Muscle of leg (tissue), 11 donors: ENCODE results near the gene BAD. TPM values are rescaled to one million over a fixed set of nuclear protein-coding genes. Genes with fewer than 3 reads are reported as not detected.

Experiments
- DNase-seq: peaks from one replicate; pipeline ENCODE4 v3.0.0; 2013
- H3K27ac ChIP-seq: one replicate; pipeline ENCODE4 v1.5.1; 2013; ENCODE audit warnings: mild to moderate bottlenecking, low read length, control low read depth
- H3K27me3 ChIP-seq: one replicate; pipeline ENCODE4 v1.6.1; 2013; ENCODE audit warnings: low read length; ENCODE audit not compliant: control insufficient read depth, insufficient read depth
- H3K36me3 ChIP-seq: one replicate; pipeline ENCODE4 v1.6.1; 2013; ENCODE audit warnings: low read length; ENCODE audit not compliant: control insufficient read depth, insufficient read depth
- H3K4me1 ChIP-seq: one replicate; pipeline ENCODE4 v1.6.1; 2013; ENCODE audit warnings: low read length; ENCODE audit not compliant: control insufficient read depth, insufficient read depth
- H3K4me3 ChIP-seq: one replicate; pipeline ENCODE4 v1.5.1; 2013; ENCODE audit warnings: low read length, control low read depth
- H3K9me3 ChIP-seq: replicated peaks from 2 replicates; pipeline ENCODE4 v1.6.1; 2013; ENCODE audit warnings: low read depth, low read length; ENCODE audit not compliant: control insufficient read depth
- WGBS: methylation state at CpG from one replicate; pipeline ENCODE4 v1.1.5; 2013; ENCODE audit warnings: missing lambda C conversion rate; ENCODE audit not compliant: insufficient coverage; 5-methylcytosine and 5-hydroxymethylcytosine counted together
- polyA plus RNA-seq, 8 donors: library from polyadenylated mRNA; unstranded; fragments of 120-200 nt; gene quantifications; one replicate each; pipeline versions ENCODE4 v1.2.1 to v1.2.3, GENCODE V29; 2013; ENCODE audit warnings: inconsistent platforms in 1 of 8, low replicate concordance in 1 of 8; ENCODE audit not compliant: insufficient read length in 8 of 8, insufficient read depth in 1 of 8
- total RNA-seq: library from RNA; stranded (reverse); fragments of 120-200 nt; gene quantifications from one replicate; pipeline ENCODE4 v1.2.4, GENCODE V29; 2013

The BAD gene
- total and polyA plus RNA-seq, 9 donors, result 28.0 to 52.2 (median 35.3) TPM

DNA sequence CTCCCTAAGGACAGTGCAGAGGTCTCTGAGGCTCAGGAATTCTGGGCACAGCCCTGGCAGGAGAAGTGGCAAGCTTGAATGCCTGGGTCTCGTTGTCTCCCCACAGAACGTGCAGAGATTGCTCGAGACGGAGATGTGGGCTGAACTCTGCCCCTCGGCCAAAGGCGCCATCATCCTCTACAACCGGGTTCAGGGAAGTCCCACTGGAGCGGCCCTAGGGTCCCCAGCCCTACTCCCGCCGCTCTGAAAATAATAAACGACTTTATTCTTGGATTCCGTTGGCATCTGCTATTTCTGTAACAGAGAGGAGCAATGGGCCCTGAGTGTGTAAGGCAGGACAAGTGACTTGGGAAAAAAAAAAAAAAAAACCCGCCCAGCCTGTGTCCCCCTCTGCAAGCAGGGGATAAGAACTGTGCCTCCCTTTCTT is 54.7 kb downstream of the BAD start:
- Histone ChIP-seq H3K27ac (peak overlapping the region; percentile 95), H3K9me3 (no peaks in the 10 kb centered on the region), H3K27me3 (no peaks in the 10 kb centered on the region), H3K4me1 (peaks cover 62% of the 10 kb centered on the region), H3K36me3 (peaks cover 3% of the 10 kb centered on the region), H3K4me3 (peak overlapping the region; percentile 70)
- WGBS, result 44% methylated on average over 11 of the region's 13 CpGs
- DNase-seq, result no peak

DNA sequence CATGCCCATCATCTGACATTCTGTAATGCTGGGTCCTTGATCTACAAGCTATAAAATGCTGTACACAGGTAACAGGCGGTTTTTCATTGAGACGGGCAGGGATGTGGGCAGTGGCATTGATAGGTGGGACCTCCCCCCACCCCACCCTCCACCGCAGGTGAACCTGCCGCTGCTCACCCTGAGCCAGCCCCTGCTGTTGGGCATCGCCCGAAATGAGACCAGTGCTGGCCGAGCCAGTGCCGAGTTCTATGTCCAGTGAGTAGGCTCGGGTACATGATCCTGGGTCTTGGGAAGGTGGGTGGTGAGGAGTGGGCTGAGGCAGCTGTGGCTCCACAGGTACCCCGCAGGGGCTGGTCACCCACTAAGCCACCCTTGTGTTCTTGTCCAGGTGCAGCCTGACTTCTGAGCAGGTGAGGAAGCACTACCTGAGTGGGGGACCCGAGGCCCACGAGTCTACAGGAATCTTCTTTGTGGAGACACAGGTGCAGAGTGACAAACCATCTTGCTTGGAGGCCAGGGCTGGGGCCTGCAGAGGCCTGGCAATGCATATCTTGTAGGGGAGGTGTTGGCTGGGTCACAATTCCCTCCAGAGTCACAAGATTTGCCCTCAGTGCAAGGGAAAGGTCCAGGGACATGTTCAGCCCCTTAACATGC is 55.2 kb downstream of the BAD start:
- peaks cover 67% of the 10 kb centered on the region for H3K4me1 ChIP-seq
- H3K9me3 ChIP-seq, result no peaks in the 10 kb centered on the region
- DNase-seq, result peak; percentile 30
- H3K36me3 ChIP-seq, result peaks cover 8% of the 10 kb centered on the region
- no peaks in the 10 kb centered on the region for H3K27me3 ChIP-seq
- H3K4me3 ChIP-seq, result no peak overlapping the region
- WGBS, result 88% methylated on average over 7 of the region's 12 CpGs
- peak overlapping the region; percentile 95 for H3K27ac ChIP-seq

DNA sequence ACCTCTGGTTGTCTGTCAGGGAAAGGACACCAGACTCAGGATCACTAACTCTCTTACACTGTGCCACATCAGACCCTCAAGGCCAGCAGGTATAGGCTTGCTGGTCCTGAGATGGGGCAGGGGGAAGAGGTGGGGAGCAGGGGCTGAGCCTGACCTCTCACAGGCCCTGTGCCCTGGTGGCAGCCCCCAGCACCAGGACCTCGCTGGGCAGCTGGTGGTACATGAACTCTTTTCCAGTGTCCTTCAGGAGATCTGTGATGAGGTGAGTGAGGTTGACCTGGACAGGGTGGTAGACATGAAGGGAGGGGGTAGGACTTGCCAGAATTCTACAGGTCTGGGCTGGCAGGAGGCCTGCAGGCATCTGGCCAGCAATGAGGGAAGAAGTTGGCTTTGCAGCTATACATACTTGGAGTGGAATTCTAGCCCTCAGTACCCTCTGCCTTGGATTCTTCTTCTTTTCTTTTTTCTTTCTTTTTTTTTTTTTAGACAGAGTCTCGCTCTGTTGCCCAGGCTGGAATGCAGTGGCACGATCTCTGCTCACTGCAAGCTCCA is 57.0 kb downstream of the BAD start:
- peak; percentile 35 for DNase-seq
- no peaks in the 10 kb centered on the region for H3K27me3 ChIP-seq
- no peak overlapping the region for H3K4me3 ChIP-seq
- 85% methylated on average over 1 of the region's 3 CpGs for WGBS
- H3K9me3 ChIP-seq, result no peaks in the 10 kb centered on the region
- H3K27ac ChIP-seq, result no peak overlapping the region
- peaks cover 13% of the 10 kb centered on the region for H3K36me3 ChIP-seq
- H3K4me1 ChIP-seq, result peaks cover 72% of the 10 kb centered on the region

DNA sequence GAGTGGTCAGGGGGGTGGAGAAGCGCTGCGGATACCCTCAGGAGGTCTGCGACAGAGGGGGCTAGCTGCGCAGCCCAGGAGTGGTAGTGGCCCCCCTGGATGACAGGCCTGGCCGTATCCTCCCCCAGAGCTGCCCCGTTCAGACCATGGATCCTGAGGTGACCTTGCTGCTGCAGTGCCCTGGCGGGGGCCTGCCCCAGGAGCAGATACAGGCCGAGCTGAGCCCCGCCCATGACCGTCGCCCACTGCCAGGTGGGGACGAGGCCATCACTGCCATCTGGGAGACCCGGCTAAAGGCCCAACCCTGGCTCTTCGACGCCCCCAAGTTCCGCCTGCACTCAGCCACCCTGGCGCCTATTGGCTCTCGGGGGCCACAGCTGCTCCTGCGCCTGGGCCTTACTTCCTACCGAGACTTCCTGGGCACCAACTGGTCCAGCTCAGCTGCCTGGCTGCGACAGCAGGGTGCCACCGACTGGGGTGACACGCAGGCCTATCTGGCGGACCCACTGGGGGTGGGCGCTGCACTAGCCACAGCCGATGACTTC is 57.9 kb downstream of the BAD start:
- Histone ChIP-seq H3K27ac (peak overlapping the region; percentile 93), H3K9me3 (no peaks in the 10 kb centered on the region), H3K36me3 (peaks cover 14% of the 10 kb centered on the region), H3K4me1 (peaks cover 67% of the 10 kb centered on the region), H3K27me3 (no peaks in the 10 kb centered on the region), H3K4me3 (peak overlapping the region; percentile 91)
- WGBS, result 14% methylated on average over 25 of the region's 26 CpGs
- DNase-seq, result peak; percentile 68

DNA sequence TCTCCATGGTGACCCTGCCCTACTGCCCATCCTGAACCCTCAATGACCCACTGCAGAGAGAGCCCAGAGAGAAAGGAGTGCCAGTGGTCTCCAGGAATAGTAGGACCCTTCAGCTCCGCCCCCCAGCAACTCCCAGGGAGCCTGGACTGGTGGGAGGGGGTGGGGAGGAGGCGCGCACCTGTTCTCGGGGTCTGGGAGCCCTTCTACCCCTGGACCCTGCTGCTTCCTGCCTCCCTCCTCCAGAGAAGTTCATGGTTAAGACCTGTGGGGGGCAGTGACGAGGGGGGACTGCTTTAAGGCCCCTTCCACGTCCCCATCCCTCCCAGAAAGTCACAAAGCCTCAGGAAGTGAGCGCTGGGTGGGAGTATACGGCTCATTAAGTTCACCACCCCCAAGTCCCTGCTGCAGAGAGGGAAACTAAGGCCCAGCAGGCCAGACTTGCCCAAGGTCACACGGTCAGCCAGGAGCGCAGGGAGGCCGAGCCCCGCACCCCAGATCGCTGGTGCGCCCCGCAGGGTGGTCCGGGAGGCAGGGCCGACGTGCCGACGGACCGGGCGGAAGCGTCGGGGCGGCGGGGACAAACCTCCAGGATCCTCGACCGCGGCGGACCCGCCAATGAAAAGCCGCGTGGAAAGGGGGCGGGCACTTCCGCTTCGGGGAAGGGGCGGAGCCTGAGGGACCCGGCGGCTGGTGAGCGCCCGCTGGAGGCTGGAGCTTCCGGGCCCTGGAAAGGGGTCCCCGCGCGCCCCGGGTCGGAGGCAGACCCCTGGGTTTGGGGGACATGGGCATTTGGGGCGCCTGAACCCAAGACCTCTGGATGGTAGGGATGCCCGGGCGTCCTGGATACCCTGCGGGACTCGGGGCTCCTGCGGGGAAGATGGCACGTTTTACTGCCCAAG is 58.6 kb downstream of the BAD start, which contains the start of the genes NUDT22 and TRPT1:
Gene NUDT22 (plus strand): TSS at position 667 of the 899 bp plus-strand sequence. CDS start 379 bp downstream, outside the sequence.
Gene TRPT1 (minus strand): TSS at position 579 of the 899 bp plus-strand sequence. CDS start 326 bp downstream, at position 253.
- Histone ChIP-seq H3K4me1 (peaks cover 66% of the 10 kb centered on the region), H3K36me3 (peaks cover 19% of the 10 kb centered on the region), H3K9me3 (no peaks in the 10 kb centered on the region), H3K27me3 (no peaks in the 10 kb centered on the region), H3K4me3 (peak within 1 kb of the TSS; percentile 91), H3K27ac (peak within 1 kb of the TSS; percentile 93)
- under 1% methylated on average over 46 of the region's 54 CpGs for WGBS
- peak; percentile 95 for DNase-seq

DNA sequence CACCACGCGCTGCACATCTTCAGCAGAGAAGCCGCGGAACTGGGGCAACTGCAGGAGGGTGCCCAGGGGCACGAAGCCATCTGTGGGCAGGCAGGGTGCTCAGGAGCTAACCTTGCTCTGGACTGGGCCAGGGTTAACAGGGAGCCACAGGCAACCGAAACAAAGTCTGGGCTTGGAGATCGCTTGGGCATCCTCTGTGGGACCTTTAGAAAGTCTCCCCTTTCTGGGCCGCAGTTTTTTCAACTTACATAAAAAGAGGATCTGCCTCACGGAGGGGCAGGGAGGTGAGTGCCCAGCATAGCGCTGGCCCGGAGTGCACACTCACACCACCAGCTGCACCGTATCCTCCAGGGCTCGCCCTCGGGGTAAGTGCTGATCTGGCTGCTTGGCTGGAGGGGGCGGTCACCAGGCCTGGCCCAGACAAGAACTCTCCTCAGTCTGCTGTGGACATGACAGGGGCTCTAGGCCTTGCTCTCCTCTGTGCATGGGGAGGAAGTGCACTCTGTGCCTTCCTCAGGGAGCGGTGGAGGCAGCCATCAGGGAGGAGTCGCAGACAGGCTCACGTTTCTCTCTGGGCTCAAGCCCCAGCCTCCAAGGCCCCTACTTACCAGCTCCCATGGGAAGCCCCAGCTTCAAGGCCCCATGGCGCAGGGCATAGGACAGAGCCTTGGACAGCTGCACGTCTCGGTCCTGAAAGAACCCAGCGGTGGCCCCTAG is 59.4 kb downstream of the BAD start:
- Histone ChIP-seq H3K36me3 (peaks cover 26% of the 10 kb centered on the region), H3K4me1 (peaks cover 68% of the 10 kb centered on the region), H3K4me3 (peak overlapping the region; percentile 91), H3K27me3 (no peaks in the 10 kb centered on the region), H3K27ac (peak overlapping the region; percentile 92), H3K9me3 (no peaks in the 10 kb centered on the region)
- 52% methylated on average over 14 of the region's 22 CpGs for WGBS
- DNase-seq, result no peak

DNA sequence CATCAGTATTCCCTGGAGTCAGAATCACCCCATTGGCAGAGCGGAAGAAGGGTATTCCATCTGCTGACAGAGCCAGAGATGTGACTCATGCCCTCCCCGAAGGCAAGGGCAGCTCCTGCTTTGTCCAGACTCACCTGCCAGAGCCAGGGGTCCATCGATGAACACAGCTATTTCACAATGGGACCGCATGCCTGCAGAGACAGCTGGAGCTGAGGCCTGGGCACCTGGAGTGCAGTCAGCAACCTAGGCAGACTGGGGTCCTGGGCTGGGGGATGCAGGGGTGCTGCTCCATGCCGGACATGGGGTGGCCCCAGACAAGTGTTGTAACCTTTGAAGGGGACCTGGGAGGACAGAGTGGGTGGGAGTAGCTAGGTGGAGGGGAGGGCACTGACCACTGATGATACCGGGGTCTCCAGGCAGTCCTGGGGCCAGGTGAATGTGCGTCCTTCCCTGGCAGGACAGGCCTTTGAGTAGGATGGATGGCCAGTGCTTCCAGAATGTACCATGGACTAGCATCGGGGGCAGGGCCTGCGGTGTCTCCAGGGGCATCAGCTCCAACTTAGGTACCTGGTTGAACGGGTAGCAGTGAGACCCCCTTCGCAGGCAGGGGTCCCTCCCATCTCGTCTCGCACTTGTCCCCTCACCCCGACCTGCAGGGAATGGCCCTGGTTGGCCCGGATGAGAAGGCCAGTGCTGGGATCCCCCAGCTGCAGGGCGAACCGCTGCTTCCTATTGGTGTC is 60.1 kb downstream of the BAD start:
- Histone ChIP-seq H3K36me3 (peaks cover 26% of the 10 kb centered on the region), H3K4me3 (no peak overlapping the region)

DNA sequence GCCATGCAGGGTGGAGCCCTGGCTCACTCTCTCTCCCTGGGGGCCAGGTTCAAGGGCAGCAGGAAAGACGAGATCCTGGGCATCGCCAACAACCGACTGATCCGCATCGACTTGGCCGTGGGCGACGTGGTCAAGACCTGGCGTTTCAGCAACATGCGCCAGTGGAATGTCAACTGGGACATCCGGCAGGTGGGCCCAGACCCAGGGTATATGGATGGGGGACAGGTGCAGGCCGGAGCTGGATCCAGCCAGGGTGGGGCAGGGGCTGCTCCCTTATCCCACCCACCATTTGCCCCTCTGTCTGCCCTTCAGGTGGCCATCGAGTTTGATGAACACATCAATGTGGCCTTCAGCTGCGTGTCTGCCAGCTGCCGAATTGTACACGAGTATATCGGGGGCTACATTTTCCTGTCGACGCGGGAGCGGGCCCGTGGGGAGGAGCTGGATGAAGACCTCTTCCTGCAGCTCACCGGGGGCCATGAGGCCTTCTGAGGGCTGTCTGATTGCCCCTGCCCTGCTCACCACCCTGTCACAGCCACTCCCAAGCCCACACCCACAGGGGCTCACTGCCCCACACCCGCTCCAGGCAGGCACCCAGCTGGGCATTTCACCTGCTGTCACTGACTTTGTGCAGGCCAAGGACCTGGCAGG is 61.3 kb downstream of the BAD start:
- 70% methylated on average over 23 of the region's 24 CpGs for whole genome bisulfite sequencing
- Histone ChIP-seq H3K9me3 (no peaks in the 10 kb centered on the region), H3K4me1 (peaks cover 65% of the 10 kb centered on the region), H3K27me3 (no peaks in the 10 kb centered on the region), H3K36me3 (peaks cover 26% of the 10 kb centered on the region), H3K27ac (peak overlapping the region; percentile 80), H3K4me3 (no peak overlapping the region)
- peak; percentile 35 for DNase-seq

More for the DNA sequence above, 60.1 kb downstream of the BAD start:
- Histone ChIP-seq H3K9me3 (no peaks in the 10 kb centered on the region), H3K4me1 (peaks cover 62% of the 10 kb centered on the region), H3K27ac (peak overlapping the region; percentile 92), H3K27me3 (no peaks in the 10 kb centered on the region)
- WGBS, result 92% methylated on average over 17 of the region's 17 CpGs
- no peak for DNase-seq

DNA sequence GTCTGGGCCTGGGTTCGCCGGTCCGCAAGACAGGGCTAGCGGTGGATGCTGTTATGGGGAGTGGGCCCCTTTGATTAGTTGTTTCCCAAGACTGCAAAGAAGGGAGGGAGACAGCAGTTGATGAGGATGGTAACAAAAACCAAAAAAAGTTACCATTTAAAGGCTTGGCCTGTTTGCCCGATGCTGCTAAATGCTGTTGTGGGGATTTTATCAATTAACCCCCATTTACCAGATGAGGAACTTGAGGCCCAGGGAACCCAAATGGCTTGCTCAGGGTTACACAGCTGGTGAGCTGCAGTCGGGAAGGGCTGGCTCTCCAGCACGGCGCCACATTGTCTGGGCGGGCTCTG is 61.8 kb downstream of the BAD start:
- DNase-seq, result no peak
- Histone ChIP-seq H3K27ac (peak overlapping the region; percentile 80), H3K27me3 (no peaks in the 10 kb centered on the region), H3K4me1 (peaks cover 64% of the 10 kb centered on the region), H3K4me3 (no peak overlapping the region), H3K9me3 (no peaks in the 10 kb centered on the region), H3K36me3 (peaks cover 26% of the 10 kb centered on the region)
- 64% methylated on average over 8 of the region's 9 CpGs for WGBS
